Common myeloid progenitor, CD34-positive (primary cell): Measurements from ENCODE around the gene IFT122.
"Not testable (repeated sequence)": the region's sequence is repeated elsewhere in the genome, so short reads cannot be mapped to it uniquely, and the experiment has no call there.

Experiments
- CTCF ChIA-PET: fragments of 350-600 bp; sonication (Branson Sonifier 250); formaldehyde crosslinking; loops from one replicate; lab custom pipeline; 2021; ENCODE audit warnings: antibody characterized with exemption; lab: Charles Lee
- POLR2A ChIA-PET: fragments of 350-600 bp; sonication (Branson Sonifier 250); formaldehyde crosslinking; loops from one replicate; lab custom pipeline; 2021; ENCODE audit warnings: antibody characterized with exemption; lab: Charles Lee
- DNase-seq, 3 donors: peaks; one replicate each; pipeline versions ENCODE4 v3.0.0 to v3.0.0-alpha.2; 2013
- H3K27ac ChIP-seq, 2 experiments: 1 replicate in 1 of 2; 2 replicates in 1 of 2; pipeline ENCODE4 v1.7.0; 2013; ENCODE audit warnings: inconsistent platforms in 2 of 2, low read length in 2 of 2, mild to moderate bottlenecking in 2 of 2, low read depth in 1 of 2, moderate library complexity in 1 of 2; ENCODE audit not compliant: severe bottlenecking in 2 of 2, insufficient read depth in 1 of 2, poor library complexity in 1 of 2
- H3K27me3 ChIP-seq, 5 experiments: replicated peaks in 2 of 5; 1 replicate in 3 of 5; 2 replicates in 2 of 5; pipeline versions ENCODE4 v1.6.1 to v1.7.0; 2013; ENCODE audit warnings: low read length in 4 of 5, mild to moderate bottlenecking in 2 of 5, moderate library complexity in 2 of 5, inconsistent platforms in 1 of 5; ENCODE audit not compliant: insufficient read depth in 5 of 5, control insufficient read depth in 4 of 5
- H3K36me3 ChIP-seq, 4 experiments: 1 replicate in 2 of 4; 2 replicates in 2 of 4; pipeline versions ENCODE4 v1.6.1 to v1.7.0; 2013; ENCODE audit warnings: low read length in 3 of 4, control low read depth in 1 of 4, mild to moderate bottlenecking in 1 of 4; ENCODE audit not compliant: control insufficient read depth in 4 of 4, insufficient read depth in 4 of 4
- H3K4me1 ChIP-seq, 4 experiments: 1 replicate in 3 of 4; 2 replicates in 1 of 4; pipeline versions ENCODE4 v1.6.1 to v1.7.1; 2013; ENCODE audit warnings: low read length in 3 of 4, mild to moderate bottlenecking in 3 of 4, control low read depth in 1 of 4, inconsistent platforms in 1 of 4, moderate library complexity in 1 of 4; ENCODE audit not compliant: control insufficient read depth in 4 of 4, insufficient read depth in 4 of 4; ENCODE audit errors: control extremely low read depth in 1 of 4
- H3K4me3 ChIP-seq, 7 experiments: 1 replicate in 4 of 7; 2 replicates in 3 of 7; pipeline versions ENCODE4 v1.5.1 to v1.7.0; 2013; ENCODE audit warnings: mild to moderate bottlenecking in 7 of 7, low read length in 6 of 7, moderate library complexity in 6 of 7, inconsistent platforms in 2 of 7, low read depth in 2 of 7, control low read depth in 1 of 7; ENCODE audit not compliant: insufficient read depth in 4 of 7, control insufficient read depth in 1 of 7; ENCODE audit errors: extremely low read depth in 1 of 7
- H3K9me3 ChIP-seq, 5 experiments: 1 replicate in 4 of 5; 2 replicates in 1 of 5; pipeline versions ENCODE4 v1.6.1 to v1.7.1; 2013; ENCODE audit warnings: low read length in 4 of 5, mild to moderate bottlenecking in 2 of 5, inconsistent platforms in 1 of 5, low read depth in 1 of 5, moderate library complexity in 1 of 5; ENCODE audit not compliant: control insufficient read depth in 4 of 5, insufficient read depth in 2 of 5; ENCODE audit errors: control extremely low read depth in 1 of 5
- WGBS: methylation state at CpG from one replicate; pipeline ENCODE4 v1.1.5; 2013; ENCODE audit not compliant: insufficient coverage; 5-methylcytosine and 5-hydroxymethylcytosine counted together

IFT122 gene

DNA sequence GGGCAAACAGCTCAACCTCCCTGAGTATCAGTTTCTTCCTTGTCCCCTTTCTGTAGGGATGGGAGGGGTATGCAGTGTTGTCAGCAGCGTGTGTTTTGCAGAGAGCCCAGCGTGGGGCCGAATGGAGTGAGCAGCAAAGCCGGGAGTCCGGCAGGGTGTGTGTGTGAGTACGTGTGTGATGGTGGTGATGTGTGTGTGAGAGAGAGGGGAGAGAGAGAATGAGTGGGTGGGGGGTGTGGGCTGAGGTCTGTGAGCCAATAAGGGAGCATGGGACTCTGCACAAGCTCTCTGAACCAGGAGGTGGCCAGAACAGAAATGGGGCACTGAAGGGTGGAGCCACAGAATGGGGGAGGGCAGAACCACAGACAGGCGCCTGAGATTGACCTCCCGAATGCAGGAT lies 43.8 kb downstream of the IFT122 start:
- POLR2A ChIA-PET: no interaction called here
- no peaks in the 10 kb centered on the region for H3K9me3 ChIP-seq
- peaks cover 5 to 64% (median 30%) of the 10 kb centered on the region in 4 experiments for H3K36me3 ChIP-seq
- DNase-seq: no peak
- no peak overlapping the region for H3K4me3 ChIP-seq
- CTCF ChIA-PET: no interaction called here
- no peaks in the 10 kb centered on the region for H3K27me3 ChIP-seq
- WGBS: 99% methylated on average over 7 of the region's 8 CpGs
- no peaks in the 10 kb centered on the region for H3K4me1 ChIP-seq
- no peak overlapping the region for H3K27ac ChIP-seq

DNA sequence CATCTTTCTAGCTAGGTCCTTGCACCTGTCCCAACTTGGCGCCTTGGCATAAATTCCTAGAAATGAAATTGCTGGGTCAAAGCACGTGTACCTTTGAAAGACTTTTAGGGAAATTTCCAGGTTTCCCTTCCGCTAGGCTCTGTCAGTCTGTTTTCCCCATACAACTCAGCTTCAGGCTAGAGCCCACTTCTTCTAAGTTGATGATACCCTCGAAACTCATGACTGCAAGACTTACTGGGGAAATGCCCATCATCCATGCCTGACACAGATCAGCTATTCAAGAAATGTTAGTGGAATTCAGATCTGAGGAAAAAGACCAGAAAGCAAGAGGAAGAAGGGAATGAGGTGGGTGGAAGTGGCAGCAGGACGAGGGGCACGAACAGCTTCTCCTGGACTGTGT lies 45.1 kb downstream of the IFT122 start:
- H3K27me3 ChIP-seq, POLR2A ChIA-PET, H3K27ac ChIP-seq, H3K4me1 ChIP-seq, H3K9me3 ChIP-seq, H3K4me3 ChIP-seq, DNase-seq: not testable (repeated sequence)
- CTCF ChIA-PET: interaction anchor here (1.1 kb wide), 1 partner anchor 21 kb away, joined by 3 read pairs; no protein-coding TSS in a partner anchor
- H3K36me3 ChIP-seq: peaks cover 5 to 58% (median 25%) of the 10 kb centered on the region in 4 experiments
- 89% methylated on average over 4 of the region's 6 CpGs for WGBS

DNA sequence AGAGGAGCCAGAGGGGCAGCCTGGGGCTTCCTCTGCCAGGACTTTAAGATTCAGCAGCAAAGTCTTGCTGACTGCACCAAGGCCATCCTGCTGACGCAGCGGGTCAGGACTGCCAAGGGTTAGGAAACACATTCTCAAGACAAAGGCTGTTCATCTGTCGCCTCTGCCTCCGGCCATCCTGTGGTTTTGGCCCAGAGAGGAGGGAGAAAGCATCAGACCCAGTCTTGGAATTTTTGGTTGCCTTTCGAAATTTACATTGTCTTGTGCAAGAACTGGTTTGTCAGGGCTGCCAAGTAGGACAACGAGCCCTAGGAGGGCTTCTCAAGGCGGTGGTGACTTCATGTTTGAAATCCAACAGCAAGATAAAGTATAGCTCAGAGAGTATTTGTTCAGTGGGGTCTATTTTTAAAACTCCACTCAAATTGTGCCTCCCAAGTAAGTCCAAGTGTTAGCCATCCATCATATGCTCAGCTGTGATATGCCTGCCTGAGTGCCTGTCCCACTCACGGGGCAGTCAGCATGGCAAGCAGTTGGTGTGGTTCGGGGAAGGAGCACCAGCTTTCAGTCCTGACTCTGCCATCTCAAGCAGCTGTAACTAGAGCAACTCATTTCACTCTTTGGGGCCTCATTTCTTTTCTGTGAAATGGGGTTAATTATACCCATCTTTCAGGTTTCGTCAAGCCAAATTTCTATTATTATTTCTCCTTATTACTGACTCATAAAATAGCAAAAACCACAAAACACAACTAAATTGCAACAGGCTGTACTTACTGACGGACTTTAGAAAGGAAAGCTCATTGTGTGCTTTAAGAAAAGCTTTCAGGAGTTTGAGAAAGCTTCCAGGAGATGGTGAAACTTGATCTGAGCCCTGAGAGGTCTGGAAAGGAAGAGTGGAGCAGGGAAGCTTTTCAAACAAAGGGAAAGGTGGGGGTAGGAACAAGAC lies 46.0 kb downstream of the IFT122 start:
- Histone ChIP-seq H3K9me3 (no peaks in the 10 kb centered on the region), H3K4me3 (no peak overlapping the region), H3K27me3 (no peaks in the 10 kb centered on the region), H3K36me3 (peaks cover 5 to 53% (median 19%) of the 10 kb centered on the region in 4 experiments), H3K27ac (no peak overlapping the region), H3K4me1 (peaks cover 0 to 8% (median 4%) of the 10 kb centered on the region in 4 experiments)
- CTCF ChIA-PET: interaction anchor here (0.6 to 2.0 kb wide), 6 partner anchors 10 to 345 kb away, joined by 3 to 8 read pairs (median 4); no protein-coding TSS in a partner anchor
- POLR2A ChIA-PET: no interaction called here
- no peak for DNase-seq
- 100% methylated on average over 9 of the region's 11 CpGs for WGBS

DNA sequence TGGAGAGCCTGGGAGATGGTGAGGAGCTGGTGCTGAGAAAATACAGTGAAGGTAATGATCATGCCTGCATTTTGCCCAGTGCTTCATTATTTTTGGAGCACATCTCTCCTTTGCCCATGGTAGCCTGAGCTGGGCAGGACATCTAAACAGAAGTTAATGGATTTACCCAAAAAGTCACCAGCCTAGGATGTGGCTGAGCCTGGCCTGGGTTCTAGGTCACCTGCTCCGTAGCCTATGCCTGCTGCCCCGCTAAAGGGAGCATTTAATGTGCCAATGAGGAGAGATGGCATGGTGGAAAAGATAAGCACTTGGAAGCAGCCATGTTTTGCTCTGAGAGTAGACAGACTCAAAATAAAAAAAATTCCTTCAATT lies 46.6 kb downstream of the IFT122 start:
- no peak for DNase-seq
- Histone ChIP-seq H3K36me3 (peaks cover 5 to 53% (median 19%) of the 10 kb centered on the region in 4 experiments), H3K27ac (no peak overlapping the region), H3K4me1 (peaks cover 0 to 9% (median 4%) of the 10 kb centered on the region in 4 experiments), H3K9me3 (no peaks in the 10 kb centered on the region), H3K4me3 (no peak overlapping the region), H3K27me3 (no peaks in the 10 kb centered on the region)
- no CpG with 5 or more reads among the region's 2 CpGs for WGBS
- ChIA-PET POLR2A (interaction anchor here (0.6 kb wide), 1 partner anchor 21 kb away, joined by 4 read pairs; no protein-coding TSS in a partner anchor), CTCF (interaction anchor here (0.6 to 2.0 kb wide), 6 partner anchors 11 to 344 kb away, joined by 3 to 8 read pairs (median 4); no protein-coding TSS in a partner anchor)

DNA sequence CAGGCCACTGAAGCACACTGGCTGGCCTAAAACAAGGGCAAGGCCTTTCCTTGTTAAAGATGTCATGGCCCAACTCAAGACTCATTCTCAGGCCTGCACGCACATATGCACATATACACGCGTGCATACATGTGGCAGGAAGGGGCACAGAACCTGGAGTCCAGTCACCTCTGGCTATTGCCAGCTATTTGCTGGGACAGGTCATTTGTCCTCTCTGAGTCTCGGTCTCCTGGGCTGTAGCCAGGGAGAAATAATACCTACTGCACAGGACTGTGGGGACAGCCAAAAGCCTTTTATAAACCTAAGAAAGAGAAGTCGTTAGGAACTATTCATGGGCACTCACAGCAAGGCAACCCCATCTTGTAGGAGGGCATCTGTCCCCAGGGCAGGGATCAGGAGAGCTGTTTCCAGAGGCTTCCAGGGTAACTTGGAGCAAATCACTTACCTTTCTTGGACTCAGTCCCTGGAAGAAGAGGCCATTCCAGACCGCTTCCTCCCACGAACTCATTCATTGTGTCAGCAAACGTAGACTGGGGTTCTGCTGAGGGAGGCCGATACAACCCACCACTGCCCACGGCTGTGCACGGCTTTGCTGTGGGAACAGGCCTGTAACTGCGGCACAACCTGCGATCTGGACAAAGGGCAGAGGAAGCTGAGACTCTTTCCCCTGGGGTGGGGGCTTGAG lies 47.3 kb downstream of the IFT122 start:
- DNase-seq: no peak
- ChIA-PET CTCF (interaction anchor here (0.6 to 2.0 kb wide), 4 partner anchors 11 to 344 kb away, joined by 3 to 8 read pairs (median 4); no protein-coding TSS in a partner anchor), POLR2A (interaction anchor here (0.6 kb wide), 1 partner anchor 22 kb away, joined by 4 read pairs; no protein-coding TSS in a partner anchor)
- Histone ChIP-seq H3K9me3 (no peaks in the 10 kb centered on the region), H3K36me3 (peaks cover 5 to 53% (median 19%) of the 10 kb centered on the region in 4 experiments), H3K4me1 (peaks cover 0 to 9% (median 4%) of the 10 kb centered on the region in 4 experiments), H3K4me3 (no peak overlapping the region), H3K27ac (no peak overlapping the region), H3K27me3 (no peaks in the 10 kb centered on the region)
- WGBS: 95% methylated on average over 13 of the region's 13 CpGs

DNA sequence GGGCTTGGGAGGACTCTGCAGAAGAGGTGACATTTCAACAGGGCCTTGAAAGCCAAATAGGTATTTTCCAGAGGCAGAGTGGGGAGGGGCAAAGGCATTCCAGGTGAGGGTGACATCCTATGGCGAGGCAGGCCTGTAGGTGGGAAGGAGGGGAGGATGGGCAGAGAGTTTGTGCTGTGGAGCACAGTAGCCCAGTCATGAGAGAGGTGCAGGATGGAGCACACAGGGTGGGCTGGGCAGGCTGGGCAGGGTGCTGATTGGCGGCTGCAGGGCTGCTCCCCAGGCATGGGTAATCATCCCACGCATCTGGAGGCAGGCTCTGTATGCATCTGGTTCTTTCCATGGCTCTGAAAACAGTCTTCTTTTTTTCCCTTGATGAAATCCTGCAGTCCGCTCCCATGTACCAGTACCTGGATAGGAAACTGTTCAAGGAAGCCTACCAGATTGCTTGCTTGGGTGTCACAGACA lies 47.9 kb downstream of the IFT122 start:
- WGBS: 87% methylated on average over 2 of the region's 4 CpGs
- peaks cover 5 to 49% (median 19%) of the 10 kb centered on the region in 4 experiments for H3K36me3 ChIP-seq
- H3K9me3 ChIP-seq, CTCF ChIA-PET, DNase-seq, H3K27me3 ChIP-seq, H3K27ac ChIP-seq, H3K4me3 ChIP-seq, H3K4me1 ChIP-seq, POLR2A ChIA-PET: not testable (repeated sequence)
